22Rv1 (cell line): ENCODE data around the gene FSD1.

ENCODE experiments used
- CTCF ChIP-seq: fragments of 450-650 bp; IDR thresholded peaks from 2 replicates; pipeline ENCODE4 v1.5.1; 2017; ENCODE audit warnings: mild to moderate bottlenecking
- ZFX ChIP-seq: fragments of 450-650 bp; IDR thresholded peaks from 2 replicates; pipeline ENCODE4 v1.6.1; 2017; ENCODE audit warnings: antibody characterized with exemption, borderline replicate concordance

GRCh38 chr19:4267101-4267900 is 37.1 kb upstream of the FSD1 start:
- TF ChIP-seq CTCF (peak; percentile 91), ZFX (no peak)
